ENCODE data around the gene MOCS1.

Gene MOCS1

GRCh38 chr6:39901116-39901655, 33.1 kb downstream of the MOCS1 start:
- DNase-seq, result no peak

GRCh38 chr6:39899554-39900295, 34.5 kb downstream of the MOCS1 start:
- no peak for DNase-seq

GRCh38 chr6:39898625-39899024, 35.6 kb downstream of the MOCS1 start:
- DNase-seq, result no peak

- DNase-seq, result no peak
Observed at GRCh38 chr6:39897698-39898097, 36.6 kb downstream of the MOCS1 start.

GRCh38 chr6:39896701-39897100, 37.6 kb downstream of the MOCS1 start:
- no peak for DNase-seq

GRCh38 chr6:39893286-39893685, 41.0 kb downstream of the MOCS1 start:
- DNase-seq, result no peak

GRCh38 chr6:39892490-39893129, 41.7 kb downstream of the MOCS1 start:
- DNase-seq, result peak in 1 of 2 experiments; percentile 5

- DNase-seq, result no peak
Observed at GRCh38 chr6:39891976-39892375, 42.3 kb downstream of the MOCS1 start.

- DNase-seq, result no peak
Observed at GRCh38 chr6:39891353-39891752, 42.9 kb downstream of the MOCS1 start.

GRCh38 chr6:39889229-39889628, 45.0 kb downstream of the MOCS1 start:
- no peak for DNase-seq

- no peak for DNase-seq
Observed at GRCh38 chr6:39887692-39888450, 46.4 kb downstream of the MOCS1 start.

- no peak for DNase-seq
Observed at GRCh38 chr6:39886871-39887270, 47.4 kb downstream of the MOCS1 start.

GRCh38 chr6:39885691-39886090, 48.6 kb downstream of the MOCS1 start:
- DNase-seq, result no peak

GRCh38 chr6:39884696-39885095, 49.6 kb downstream of the MOCS1 start:
- DNase-seq, result no peak

- DNase-seq, result no peak
Observed at GRCh38 chr6:39882531-39882899, 51.7 kb downstream of the MOCS1 start.

GRCh38 chr6:39881851-39882530, 52.3 kb downstream of the MOCS1 start:
- no peak for DNase-seq

GRCh38 chr6:39880594-39880993, 53.7 kb downstream of the MOCS1 start:
- DNase-seq, result no peak

- DNase-seq, result no peak
Observed at GRCh38 chr6:39879535-39879934, 54.7 kb downstream of the MOCS1 start.

GRCh38 chr6:39876826-39877225, 57.4 kb downstream of the MOCS1 start:
- DNase-seq, result no peak

- no peak for DNase-seq
Observed at GRCh38 chr6:39876111-39876510, 58.2 kb downstream of the MOCS1 start.

GRCh38 chr6:39873439-39873838, 60.8 kb downstream of the MOCS1 start:
- no peak for DNase-seq

GRCh38 chr6:39870950-39871349, 63.3 kb downstream of the MOCS1 start:
- no peak for DNase-seq

- DNase-seq, result no peak
Observed at GRCh38 chr6:39867592-39867991, 66.7 kb downstream of the MOCS1 start.
